HL-60 (cell line): ENCODE results near the gene MALRD1.

Source experiments
- DNase-seq, 2 experiments: peaks; one replicate each; pipeline ENCODE4 v3.0.0-alpha.2; 2010 to 2020; ENCODE audit warnings: low read depth in 1 of 2, low spot score in 1 of 2
- H3K27ac ChIP-seq: fragments of 250-450 bp; sonication (Bioruptor Pico); replicated peaks from 2 replicates; pipeline ENCODE4 v1.5.1; 2020; ENCODE audit warnings: mild to moderate bottlenecking, moderate library complexity
- H3K27me3 ChIP-seq: fragments of 250-450 bp; sonication (Bioruptor Pico); 2 replicates; pipeline ENCODE4 v1.5.1; 2021; ENCODE audit warnings: mild to moderate bottlenecking, moderate library complexity; ENCODE audit not compliant: insufficient read depth, poor library complexity, severe bottlenecking
- H3K4me3 ChIP-seq: replicated peaks from 2 replicates; pipeline ENCODE4 v1.5.1; 2011; ENCODE audit warnings: mild to moderate bottlenecking, control low read depth, low read length; ENCODE audit not compliant: insufficient read depth
- CTCF ChIP-seq: IDR thresholded peaks from one replicate; pipeline ENCODE4 v1.5.1; 2011; ENCODE audit warnings: low read length, control low read depth, inconsistent platforms; ENCODE audit not compliant: insufficient read depth
- GABPA ChIP-seq: IDR thresholded peaks from 2 replicates; pipeline ENCODE4 v1.6.1; 2012; ENCODE audit warnings: low read depth
- POLR2AphosphoS5 ChIP-seq: IDR thresholded peaks from 2 replicates; pipeline ENCODE4 v1.6.1; 2012; ENCODE audit warnings: low read depth
- REST ChIP-seq: IDR thresholded peaks from 2 replicates; pipeline ENCODE4 v1.6.1; 2012; ENCODE audit warnings: low read depth; ENCODE audit not compliant: insufficient replicate concordance
- SPI1 ChIP-seq: IDR thresholded peaks from 2 replicates; pipeline ENCODE4 v1.6.1; 2012; ENCODE audit warnings: low read depth, mild to moderate bottlenecking, borderline replicate concordance

The MALRD1 gene

GRCh38 chr10:19588608-19589007 is 540.0 kb downstream of the MALRD1 start:
- TF ChIP-seq POLR2AphosphoS5 (no peak), GABPA (no peak), REST (no peak)
- no peak for DNase-seq
- Histone ChIP-seq H3K4me3 (no peak overlapping the region), H3K27me3 (no peaks in the 10 kb centered on the region), H3K27ac (no peak overlapping the region)

- H3K27ac ChIP-seq = no peak overlapping the region
- H3K4me3 ChIP-seq = no peak overlapping the region
- no peaks in the 10 kb centered on the region for H3K27me3 ChIP-seq
- TF ChIP-seq SPI1 (no peak), GABPA (no peak), CTCF (no peak), POLR2AphosphoS5 (no peak), REST (no peak)
- no peak for DNase-seq
Observed at GRCh38 chr10:19592276-19592675, 543.7 kb downstream of the MALRD1 start.

- Histone ChIP-seq H3K27ac (no peak overlapping the region), H3K4me3 (no peak overlapping the region), H3K27me3 (no peaks in the 10 kb centered on the region)
- no peak for DNase-seq
- TF ChIP-seq SPI1 = no peak
- no peak for TF ChIP-seq POLR2AphosphoS5
- no peak for TF ChIP-seq REST
- no peak for TF ChIP-seq GABPA
- no peak for TF ChIP-seq CTCF
Observed at GRCh38 chr10:19595212-19595845, 546.7 kb downstream of the MALRD1 start.
